ENCODE data around the gene ATG2A.
"Not testable (repeated sequence)": the region's sequence is repeated elsewhere in the genome, so short reads cannot be mapped to it uniquely, and the experiment has no call there.

Gene ATG2A

DNA sequence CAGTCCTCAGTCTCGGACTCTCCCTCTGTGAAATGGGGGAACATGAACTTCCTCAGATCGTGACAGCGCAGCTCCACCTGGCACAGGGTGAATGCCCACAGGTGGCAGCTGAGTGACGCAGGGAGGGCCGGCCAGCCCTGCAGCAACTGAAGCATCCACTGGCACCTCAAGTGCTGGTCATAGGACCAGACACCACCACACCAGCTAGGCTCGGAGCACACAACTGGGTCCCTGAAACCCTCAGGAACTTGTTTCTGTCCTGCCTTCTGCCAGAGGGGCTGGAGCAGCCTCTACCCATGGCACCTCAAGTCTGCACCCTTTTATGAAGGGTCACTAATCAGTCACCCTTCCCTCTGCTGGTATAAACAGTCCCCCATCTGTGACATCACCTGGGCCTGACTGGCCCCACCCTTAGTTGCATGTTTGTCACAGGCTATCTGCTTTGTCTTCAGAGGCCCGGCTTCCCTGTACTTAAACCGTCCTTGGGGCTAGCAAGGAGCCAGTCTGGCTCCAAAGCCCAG, 65.1 kb downstream of the ATG2A start:
- no peak for DNase-seq

DNA sequence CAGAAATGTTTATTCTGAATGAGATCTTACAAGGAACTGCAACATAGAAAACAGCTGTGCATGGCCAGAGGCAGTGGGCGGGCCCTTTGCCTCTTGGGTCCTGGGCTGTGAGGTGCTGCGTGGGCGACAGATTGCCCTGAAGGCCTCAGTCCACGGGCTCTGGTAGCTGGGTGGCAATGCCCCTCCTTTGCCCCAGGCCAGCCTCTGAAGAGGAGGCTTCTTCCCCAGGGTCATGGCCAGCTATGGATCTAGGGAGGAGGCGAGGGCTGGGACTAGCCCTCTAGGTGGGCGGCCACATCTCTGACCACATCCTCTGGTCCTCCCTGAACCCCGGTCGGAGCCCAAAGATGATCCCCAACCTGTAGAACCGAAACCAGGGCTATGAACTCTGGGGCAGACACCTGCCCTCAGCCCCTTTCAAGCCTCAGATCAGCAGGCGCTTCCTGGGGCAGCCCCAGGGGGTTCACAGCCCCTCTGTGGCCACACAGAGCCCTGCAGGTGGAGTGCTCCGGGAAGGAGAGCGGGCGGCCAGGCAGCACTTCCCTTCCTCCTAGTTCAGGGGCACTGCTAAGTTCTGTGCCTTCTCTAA, 65.9 kb downstream of the ATG2A start:
- DNase-seq, result no peak

DNA sequence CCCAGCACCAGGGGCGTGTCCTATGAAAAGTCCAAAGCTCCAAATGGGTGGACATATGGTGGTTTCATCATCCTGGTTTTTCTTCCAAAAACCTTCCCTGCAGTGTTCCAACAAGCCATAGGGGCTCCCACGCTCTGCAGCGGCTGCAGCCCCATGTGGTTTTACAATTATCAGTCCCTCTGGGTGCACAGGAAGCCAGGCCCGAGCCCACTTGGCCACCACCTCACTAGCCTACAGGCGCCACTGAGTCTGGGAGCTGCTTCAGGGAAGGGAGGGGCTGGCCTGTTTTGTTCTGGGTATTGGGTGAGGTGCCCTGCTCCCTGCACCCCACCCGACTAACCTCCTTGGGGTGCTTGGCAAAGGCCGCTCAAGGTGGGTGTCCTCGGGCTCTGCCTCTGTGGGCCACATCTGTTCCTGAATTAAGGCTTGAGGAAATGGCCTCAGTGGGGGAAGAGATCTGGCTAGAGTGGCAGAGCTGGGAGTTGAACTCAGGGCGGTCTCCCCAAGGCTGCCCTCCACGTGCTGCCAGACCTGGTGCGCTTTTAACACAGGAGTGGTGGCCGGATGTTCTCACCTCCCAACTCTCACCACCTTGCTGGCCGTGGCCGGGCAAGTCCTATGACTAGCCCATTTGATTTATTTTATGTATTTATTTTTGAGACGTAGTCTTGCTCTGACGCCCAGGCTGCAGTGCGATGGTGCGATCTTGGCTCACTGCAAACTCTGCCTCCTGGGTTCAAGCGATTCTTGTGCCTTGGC, 67.2 kb downstream of the ATG2A start:
- DNase-seq, result no peak

DNA sequence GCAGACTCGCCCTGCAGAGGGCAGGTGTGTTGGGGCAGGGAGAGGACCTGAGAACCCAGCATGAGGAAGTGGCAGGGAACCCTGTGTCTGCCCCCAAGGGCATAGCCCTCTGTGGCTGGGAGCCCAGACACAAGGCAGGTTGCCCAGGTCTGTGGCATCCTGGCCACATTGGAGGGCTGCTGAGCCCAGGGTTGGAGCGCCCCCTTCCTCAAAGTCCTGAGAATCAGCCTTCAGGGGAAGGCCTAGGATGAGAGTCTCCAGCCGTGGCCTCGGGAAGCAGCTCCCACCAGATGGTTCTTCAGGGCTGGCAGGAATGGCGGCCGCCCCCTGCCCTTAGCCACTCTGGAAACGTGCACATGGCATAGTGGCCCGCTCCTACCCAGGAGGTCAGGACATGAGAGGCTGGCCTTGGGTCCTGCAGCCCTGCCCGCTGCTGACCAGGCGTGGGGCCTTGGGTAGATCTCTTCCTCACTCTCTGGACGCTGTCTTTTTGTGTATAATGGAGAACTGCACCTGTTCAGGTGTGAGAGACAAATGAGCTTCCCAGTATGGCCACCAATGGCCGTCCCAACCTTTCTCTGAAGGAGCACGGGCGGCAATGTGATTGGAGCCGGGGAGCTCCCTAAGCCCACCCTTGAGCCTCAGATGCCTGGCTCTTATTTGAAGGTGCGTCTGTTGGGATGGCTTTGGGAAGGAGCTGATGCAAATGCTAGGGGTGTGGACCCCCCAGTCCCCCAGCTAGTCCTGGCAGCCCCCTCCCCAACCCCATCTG, 68.0 kb downstream of the ATG2A start:
- DNase-seq, result no peak

DNA sequence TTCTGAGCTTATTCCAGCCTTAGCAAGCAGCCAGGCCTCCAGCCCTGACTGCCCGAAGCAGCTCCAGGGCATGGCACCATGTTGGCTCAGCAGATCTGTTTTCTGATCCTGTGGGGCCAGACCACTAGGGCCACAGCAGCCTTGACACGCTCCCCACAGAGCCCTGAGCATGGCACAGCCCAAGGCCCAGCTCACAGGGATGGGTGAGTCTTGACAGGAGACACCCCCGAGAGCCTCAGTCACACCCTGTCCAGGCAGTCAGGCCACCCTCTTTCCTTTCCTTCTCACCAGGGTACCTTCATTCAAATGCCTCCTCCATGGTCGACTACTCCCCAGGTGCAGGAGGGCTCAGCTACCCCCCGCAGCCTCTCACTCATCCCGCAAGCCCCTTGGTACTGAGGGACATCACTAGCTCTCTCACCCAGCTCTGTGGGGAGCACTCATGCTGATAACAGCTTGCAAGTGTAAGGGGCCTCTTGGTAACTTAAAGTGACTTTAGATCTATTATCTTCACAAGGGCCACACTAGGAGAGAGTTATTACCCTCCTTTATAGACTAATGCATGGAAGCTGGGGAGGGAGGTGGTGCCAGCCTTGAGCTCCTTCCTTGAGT, 68.7 kb downstream of the ATG2A start:
- no peak for DNase-seq

DNA sequence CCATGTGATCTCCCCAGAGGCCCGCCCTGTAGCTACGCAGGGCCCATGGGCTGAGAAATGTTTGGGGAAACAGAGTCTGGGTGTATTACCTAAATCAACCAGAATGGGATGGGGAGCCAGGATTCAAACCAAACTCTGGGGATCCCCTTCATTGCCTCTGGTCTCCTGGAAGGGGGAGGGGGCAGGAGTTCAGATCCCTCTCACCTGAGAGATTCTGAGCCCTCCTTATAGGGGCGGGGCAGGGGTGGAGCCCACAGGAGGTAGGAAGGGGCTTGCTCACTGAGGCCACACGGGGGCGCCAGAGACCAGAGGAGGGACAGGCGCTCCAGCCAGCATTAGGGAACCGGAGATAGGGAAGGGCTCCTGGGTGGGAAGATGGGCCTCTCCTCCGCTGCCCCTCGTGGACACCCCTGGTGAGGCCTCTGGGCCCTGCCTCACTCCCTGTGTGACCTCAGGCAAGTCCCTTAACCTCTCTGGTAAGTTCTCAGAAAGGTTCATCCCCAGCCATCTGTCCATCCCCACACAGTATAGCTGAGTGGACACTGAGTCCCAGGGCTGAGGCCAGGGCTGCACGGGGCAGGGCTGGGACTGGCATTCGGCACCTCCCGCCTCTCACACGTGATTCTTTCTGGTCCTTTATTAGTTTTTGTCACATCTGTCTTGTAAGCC, 69.9 kb downstream of the ATG2A start:
- peak; percentile 87 for DNase-seq

DNA sequence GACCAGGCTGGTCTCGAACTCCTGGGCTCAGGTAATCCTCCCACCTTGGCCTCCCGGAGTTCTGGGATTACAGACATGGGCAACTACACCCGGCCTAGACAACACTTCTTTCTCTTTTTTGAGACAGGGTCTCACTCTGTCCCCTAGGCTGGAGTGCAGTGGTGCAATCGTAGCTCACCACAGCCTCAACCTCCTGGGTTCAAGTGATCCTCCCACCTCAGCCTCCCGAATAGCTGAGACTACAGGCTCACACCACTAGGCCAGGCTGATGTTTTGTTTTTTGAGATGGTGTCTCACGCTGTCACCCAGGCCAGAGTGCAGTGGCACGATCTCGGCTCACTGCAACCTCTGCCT, 71.3 kb downstream of the ATG2A start:
- not testable (repeated sequence) for DNase-seq

DNA sequence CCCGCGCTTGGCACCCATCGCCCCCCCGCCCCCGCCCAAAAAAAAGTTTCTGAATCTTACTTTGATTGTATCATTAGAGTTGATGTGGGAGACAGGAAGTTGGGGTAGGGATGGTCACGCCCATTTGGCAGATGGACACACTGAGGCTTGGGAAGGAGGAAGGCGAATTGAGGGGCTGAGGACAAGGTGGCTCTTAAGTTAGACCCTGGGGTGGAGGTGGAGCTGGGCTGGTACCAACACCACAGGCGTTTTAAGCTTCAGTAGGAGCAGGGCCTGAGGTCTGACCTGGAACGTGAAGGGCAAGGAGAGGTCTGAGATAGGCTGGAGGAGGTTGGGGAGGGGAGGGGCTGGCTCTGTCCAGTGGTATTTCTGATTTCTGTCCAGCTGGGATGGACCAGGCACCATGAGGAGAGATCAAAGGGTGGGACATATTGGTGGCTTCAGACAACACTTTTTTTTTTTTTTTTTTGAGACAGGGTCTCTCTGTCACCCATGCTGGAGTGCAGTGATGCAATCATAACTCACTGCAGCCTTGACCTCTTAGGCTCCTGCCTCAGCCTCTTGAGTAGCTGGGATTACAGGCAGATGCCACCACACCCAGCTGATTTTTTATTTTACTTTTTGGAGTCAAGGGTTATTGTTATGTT, 71.8 kb downstream of the ATG2A start:
- no peak for DNase-seq
